Fibroblast of the aortic adventitia (primary cell): Measurements from ENCODE around the gene GLRA2. TPM values are rescaled to one million over a fixed set of nuclear protein-coding genes. Genes with fewer than 3 reads are reported as not detected.

Experiments
- DNase-seq: peaks from one replicate; pipeline ENCODE4 v3.0.0-alpha.2; 2010; ENCODE audit warnings: low read depth
- H3K4me3 ChIP-seq: 2 replicates; pipeline ENCODE4 v1.5.1; 2011; ENCODE audit warnings: low read depth, mild to moderate bottlenecking, control low read depth, low read length, moderate library complexity
- CTCF ChIP-seq: IDR thresholded peaks from 2 replicates; pipeline ENCODE4 v1.5.1; 2011; ENCODE audit warnings: mild to moderate bottlenecking, low read length, control low read depth, inconsistent platforms; ENCODE audit not compliant: insufficient read depth
- total RNA-seq: library from RNA; depleted of rRNA; stranded (reverse); fragments of >200 nt; gene quantifications from 2 replicates; pipeline ENCODE4 v1.2.3, GENCODE V29; 2012; ENCODE audit warnings: low replicate concordance

The GLRA2 gene
- total RNA-seq, 1 donor, result not detected

GRCh38 chrX:14690553-14690952 is 161.2 kb downstream of the GLRA2 start:
- DNase-seq, result no peak
- TF ChIP-seq CTCF, result no peak
- H3K4me3 ChIP-seq, result no peak overlapping the region

- DNase-seq, result peak; percentile 43
- TF ChIP-seq CTCF, result no peak
- no peak overlapping the region for H3K4me3 ChIP-seq
Measured at GRCh38 chrX:14694611-14695010, 165.3 kb downstream of the GLRA2 start.

- TF ChIP-seq CTCF, result peak; percentile 48
- no peak for DNase-seq
- no peak overlapping the region for H3K4me3 ChIP-seq
Measured at GRCh38 chrX:14697451-14697850, 168.1 kb downstream of the GLRA2 start.

- no peak for DNase-seq
- TF ChIP-seq CTCF, result no peak
- H3K4me3 ChIP-seq, result no peak overlapping the region
Measured at GRCh38 chrX:14698790-14699189, 169.5 kb downstream of the GLRA2 start.

GRCh38 chrX:14700982-14701381 is 171.6 kb downstream of the GLRA2 start:
- no peak for DNase-seq
- H3K4me3 ChIP-seq, result no peak overlapping the region
- TF ChIP-seq CTCF, result no peak

- no peak overlapping the region for H3K4me3 ChIP-seq
Measured at GRCh38 chrX:14702145-14702544, 172.8 kb downstream of the GLRA2 start.

More at GRCh38 chrX:14702145-14702544, 172.8 kb downstream of the GLRA2 start:
- DNase-seq, result no peak
- no peak for TF ChIP-seq CTCF
